Bronchial epithelial cell (primary cell): ENCODE data around the gene USP38. TPM values are rescaled to one million over a fixed set of nuclear protein-coding genes. Genes with fewer than 3 reads are reported as not detected.

Source experiments
- DNase-seq: peaks from one replicate; pipeline ENCODE4 v3.0.0-alpha.2; 2010; ENCODE audit warnings: low read depth
- FAIRE-seq: peaks from 2 replicates; lab custom pipeline; 2011; peaks lifted over from hg19 to GRCh38; lab: Jason Lieb, UNC
- H3K27me3 ChIP-seq: 2 replicates; pipeline ENCODE4 v1.5.1; 2011; ENCODE audit warnings: low read length; ENCODE audit not compliant: control insufficient read depth, insufficient read depth
- H3K36me3 ChIP-seq: 2 replicates; pipeline ENCODE4 v1.5.1; 2011; ENCODE audit warnings: low read length; ENCODE audit not compliant: control insufficient read depth, insufficient read depth
- H3K4me3 ChIP-seq: 2 replicates; pipeline ENCODE4 v1.5.1; 2011; ENCODE audit warnings: mild to moderate bottlenecking, low read depth, low read length, control low read depth
- CTCF ChIP-seq: IDR thresholded peaks from 2 replicates; pipeline ENCODE4 v1.5.1; 2011; ENCODE audit warnings: mild to moderate bottlenecking, moderate library complexity, low read length, control low read depth, inconsistent platforms; ENCODE audit not compliant: insufficient read depth, severe bottlenecking
- total RNA-seq: library from RNA; depleted of rRNA; stranded (reverse); fragments of >200 nt; gene quantifications from 2 replicates; pipeline ENCODE4 v1.2.1, GENCODE V29; 2014

USP38 gene
- total RNA-seq, 1 donor from 2014 or later, result 18.4 TPM

- no peak for TF ChIP-seq CTCF
- Histone ChIP-seq H3K27me3 (no peaks in the 10 kb centered on the region), H3K4me3 (no peak overlapping the region), H3K36me3 (no peaks in the 10 kb centered on the region)
- FAIRE-seq (no peak), DNase-seq (no peak)
Measured at GRCh38 chr4:143240939-143241679, 56.4 kb downstream of the USP38 start.

DNA sequence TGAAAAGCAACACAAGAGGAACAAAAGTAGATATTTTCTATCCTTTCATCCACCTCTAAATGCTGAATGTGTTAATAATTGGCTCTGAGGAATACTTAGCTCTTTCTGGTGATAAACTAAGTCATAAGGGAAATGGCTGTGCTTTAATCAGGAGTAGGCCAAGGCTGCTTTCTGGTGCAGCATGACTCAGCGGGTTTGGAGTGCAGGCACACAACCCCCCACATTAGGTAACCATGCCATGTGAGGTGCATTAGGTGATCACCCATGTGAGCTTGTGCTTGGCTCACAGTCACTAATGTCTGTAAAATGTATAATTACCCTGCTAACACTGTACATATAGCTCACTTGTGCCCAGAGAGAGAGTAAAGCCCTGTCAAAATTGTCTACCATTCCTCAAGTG, 57.2 kb downstream of the USP38 start:
- Histone ChIP-seq H3K4me3 (no peak overlapping the region), H3K27me3 (no peaks in the 10 kb centered on the region), H3K36me3 (no peaks in the 10 kb centered on the region)
- TF ChIP-seq CTCF, result no peak
- no peak for FAIRE-seq
- peak; percentile 73 for DNase-seq

- Histone ChIP-seq H3K4me3 (no peak overlapping the region), H3K27me3 (no peaks in the 10 kb centered on the region), H3K36me3 (no peaks in the 10 kb centered on the region)
- no peak for TF ChIP-seq CTCF
- FAIRE-seq (no peak), DNase-seq (no peak)
Measured at GRCh38 chr4:143243041-143243440, 58.3 kb downstream of the USP38 start.

DNA sequence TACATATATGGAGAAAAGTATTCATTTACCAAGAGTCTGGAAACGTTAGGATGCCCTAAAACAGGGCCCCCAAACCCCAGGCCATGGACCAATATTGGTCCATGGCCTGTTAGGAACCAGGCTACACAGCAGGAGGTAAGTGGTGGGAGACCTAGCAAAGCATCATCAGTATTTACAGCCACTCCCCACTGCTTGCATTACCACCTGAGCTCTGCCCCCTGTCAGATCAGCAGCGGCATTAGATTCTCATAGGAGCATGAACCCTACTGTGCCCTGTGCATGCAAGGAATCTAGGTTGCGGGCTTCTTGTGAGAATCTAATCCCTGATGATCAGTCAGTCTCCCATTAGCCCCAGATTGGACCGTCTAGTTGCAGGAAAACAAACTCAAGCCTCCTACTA, 62.3 kb downstream of the USP38 start:
- Histone ChIP-seq H3K4me3 (no peak overlapping the region), H3K27me3 (no peaks in the 10 kb centered on the region), H3K36me3 (no peaks in the 10 kb centered on the region)
- FAIRE-seq (no peak), DNase-seq (no peak)
- no peak for TF ChIP-seq CTCF

DNA sequence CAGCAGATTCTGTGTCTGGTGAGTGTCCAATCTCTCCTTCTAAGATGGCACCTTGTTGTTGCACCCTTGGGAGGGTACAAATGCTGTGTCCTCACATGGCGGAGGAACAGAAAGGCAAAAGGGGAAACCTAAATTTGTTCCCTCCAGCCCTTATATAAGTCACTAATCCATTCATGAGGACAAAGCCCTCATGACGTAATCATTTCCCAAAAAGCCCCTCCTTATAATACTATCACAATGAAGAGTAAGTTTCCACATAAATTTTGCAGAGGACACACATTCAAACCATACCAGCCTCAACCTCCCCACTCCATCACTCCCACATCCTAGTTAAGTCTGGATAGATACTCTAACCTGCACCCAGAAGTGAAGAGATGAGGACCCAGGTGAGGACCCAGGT, 63.1 kb downstream of the USP38 start:
- no peak for FAIRE-seq

More for the DNA sequence above, 63.1 kb downstream of the USP38 start:
- H3K36me3 ChIP-seq, result no peaks in the 10 kb centered on the region
- DNase-seq, result no peak
- no peaks in the 10 kb centered on the region for H3K27me3 ChIP-seq
- no peak for TF ChIP-seq CTCF
- no peak overlapping the region for H3K4me3 ChIP-seq
